NCI-H345 (cell line): ENCODE data around the gene SHC1.

ENCODE experiments used
- DNase-seq: peaks from one replicate; lab custom pipeline; 2025; lab: John Stamatoyannopoulos, UW

SHC1 gene

DNA sequence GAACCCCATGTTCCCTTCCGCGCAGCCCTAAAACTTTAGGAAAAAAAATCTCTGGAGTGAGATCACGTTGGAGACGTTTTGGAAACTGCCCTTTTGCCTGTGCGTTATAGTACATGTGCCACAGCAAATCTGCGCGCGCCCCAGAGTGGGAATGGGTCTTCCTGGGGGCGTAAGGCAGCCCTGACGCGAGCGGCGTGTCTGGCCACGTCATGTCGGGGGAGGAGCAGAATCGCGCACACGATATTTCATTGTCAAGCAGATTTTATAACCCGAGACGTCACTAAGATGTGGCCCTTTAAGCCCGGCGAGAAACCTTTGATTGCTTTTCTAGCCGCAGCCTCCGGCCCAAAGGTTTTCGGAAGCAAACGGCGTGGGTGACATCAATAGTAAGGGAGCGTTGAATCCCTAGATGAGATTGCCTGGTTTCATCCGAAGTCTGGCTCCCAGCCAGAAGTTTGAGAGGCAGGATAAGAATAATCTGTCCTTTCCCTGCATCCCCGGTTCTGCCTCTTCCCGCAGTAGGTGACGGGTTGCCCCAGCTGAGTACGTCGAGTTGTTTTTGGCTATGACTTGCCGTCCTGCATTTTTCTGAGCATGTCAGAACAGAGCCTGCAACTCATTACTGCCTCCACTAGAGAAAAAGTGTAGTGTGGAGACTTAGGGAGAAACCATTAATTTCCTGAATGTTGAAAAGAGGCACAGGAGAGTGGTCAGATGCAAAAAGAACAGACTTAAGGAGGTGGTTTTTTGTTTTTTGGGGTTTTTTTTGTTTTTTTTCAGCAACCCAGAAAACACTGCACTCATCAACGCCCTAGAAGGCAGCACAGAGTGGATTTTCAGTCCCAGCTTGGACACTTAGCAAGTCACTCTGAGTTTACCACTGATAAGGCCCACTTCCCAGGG lies 33.2 kb downstream of the SHC1 start:
- DNase-seq: peak; percentile 99

DNA sequence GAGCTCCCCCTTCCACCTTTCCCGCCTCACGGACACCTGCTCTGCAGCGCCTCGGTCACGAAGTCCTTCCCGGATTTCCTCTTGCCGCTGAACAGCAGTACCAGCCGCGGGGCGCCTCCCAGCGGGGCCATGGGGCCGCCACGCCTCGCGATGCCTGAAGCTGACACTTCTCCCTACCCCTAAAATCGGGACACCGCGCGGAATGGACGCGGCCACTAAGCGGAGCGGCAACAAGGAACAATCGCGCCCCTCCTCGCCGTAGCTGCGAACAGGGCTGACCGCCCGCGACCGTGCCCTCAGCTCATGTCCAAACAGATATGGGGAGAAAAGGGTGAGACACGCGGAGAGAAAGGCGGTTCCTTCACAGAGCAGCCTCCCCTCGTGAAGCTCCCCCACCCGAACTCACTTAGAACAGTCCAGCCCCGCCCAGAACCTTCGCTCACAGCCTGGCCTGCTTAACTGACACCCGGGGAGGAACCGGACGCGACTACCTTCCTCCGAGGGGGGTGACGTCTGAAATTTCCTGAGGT lies 33.9 kb downstream of the SHC1 start, which contains the start of gene PMVK:
PMVK (minus strand) TSS at position 165 of the 530 bp plus-strand sequence; CDS start at position 131, 34 bp downstream.
- peak; percentile 99 for DNase-seq

DNA sequence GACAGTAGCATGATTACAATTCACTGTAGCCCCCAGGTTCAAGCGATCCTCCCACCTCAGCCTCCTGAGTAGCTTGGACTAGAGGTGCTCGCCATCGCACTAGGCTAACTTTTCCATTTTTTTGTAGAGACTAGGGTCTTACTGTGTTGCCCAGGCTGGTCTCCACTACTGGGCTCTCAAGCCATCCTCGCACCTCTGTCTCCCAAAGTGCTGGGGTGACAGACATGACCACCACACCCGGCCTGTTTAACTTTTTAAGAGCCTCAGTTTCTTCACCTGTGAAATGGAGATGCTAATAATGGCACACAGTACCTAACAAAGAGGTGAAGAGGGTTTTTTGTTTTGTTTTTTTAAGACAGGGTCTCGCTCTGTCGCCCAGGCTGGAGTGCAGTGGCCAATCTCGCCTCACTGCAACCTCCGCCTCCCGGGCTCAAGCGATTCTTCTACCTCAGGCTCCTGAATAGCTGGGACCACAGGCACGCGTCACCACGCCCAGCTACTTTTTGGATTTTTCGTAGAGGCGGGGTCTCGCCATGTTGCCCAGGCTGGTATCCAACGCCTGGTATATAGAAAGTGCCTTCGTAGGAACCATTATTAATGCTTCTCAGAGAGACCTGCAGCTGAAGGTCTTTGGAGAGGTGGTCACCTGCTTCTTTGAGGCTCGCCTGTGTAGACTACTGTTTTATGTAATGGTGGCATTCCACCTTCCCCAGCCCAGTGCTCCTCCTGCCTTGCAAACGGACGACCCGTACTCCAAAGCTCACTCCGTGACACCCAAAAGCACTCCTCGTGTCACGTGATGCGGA lies 34.6 kb downstream of the SHC1 start:
- DNase-seq: no peak

DNA sequence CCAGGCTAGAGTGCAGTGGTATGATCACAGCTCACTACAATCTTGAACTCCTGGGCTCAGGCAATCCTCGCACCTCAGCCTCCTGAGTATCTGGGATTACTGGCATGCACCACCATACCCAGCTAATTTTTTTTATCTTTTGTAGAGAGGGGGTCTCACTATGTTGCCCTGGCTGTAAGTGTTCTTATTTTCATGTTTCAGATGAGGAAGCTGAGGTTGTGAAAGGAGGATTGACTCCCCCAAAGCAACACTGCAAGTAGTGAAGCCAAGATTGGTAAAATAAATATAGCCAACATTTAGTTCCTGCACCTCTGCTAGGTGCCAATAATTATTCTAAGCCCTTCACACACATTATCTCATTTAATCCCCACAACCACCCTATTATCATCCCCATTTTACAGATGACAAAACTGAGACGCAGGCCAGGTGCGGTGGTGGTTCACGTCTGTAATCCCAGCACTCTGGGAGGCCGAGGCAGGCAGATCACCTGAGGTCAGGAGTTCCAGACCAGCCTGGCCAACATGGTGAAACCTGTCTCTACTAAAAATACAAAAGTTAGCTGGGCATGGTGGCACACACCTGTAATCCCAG lies 36.1 kb downstream of the SHC1 start:
- no peak for DNase-seq

DNA sequence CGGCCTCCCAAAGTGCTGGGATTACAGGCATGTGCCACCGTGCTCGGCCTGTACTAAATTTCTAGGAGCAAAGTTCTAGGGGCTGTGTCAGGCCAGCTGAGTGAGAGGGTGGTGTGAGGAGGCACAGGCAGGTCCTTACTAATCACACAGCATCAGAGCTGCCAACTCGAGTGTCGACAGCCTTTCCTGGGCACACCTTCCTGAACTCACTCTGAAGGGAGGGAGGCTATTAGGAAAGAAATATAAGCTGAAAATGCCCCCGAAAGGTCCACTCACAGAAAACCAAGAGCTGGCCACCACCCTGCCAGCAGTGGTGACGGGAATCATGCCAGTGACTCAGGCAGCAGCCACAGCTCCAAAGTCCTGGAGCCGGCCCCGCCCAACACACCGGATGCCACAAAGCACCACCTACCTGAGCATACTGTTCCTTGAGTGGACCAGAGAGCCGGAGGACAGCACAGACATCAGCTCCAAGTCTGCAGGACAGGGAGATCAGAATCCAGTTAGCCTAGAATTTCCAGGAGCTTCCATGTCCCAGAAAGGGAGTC lies 38.5 kb downstream of the SHC1 start:
- no peak for DNase-seq

DNA sequence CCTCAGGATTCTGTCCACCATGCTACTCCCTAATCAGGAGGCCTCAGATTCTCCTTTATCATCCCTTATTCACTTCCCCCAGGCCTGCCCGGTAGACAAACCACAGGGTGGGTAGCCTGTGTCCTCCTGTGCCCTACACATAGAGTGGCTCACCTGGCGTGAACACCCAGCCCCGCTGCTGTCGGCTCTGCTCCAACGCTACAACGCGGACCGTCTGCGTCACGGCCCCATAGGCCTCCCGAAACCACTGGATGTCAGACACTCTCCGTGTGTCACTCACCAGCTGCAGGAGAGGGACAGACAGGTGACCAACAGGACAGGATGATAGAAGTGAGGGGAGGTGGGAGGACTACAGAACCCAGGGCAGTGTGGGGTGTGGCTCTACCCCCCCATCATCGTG lies 44.3 kb downstream of the SHC1 start:
- no peak for DNase-seq

DNA sequence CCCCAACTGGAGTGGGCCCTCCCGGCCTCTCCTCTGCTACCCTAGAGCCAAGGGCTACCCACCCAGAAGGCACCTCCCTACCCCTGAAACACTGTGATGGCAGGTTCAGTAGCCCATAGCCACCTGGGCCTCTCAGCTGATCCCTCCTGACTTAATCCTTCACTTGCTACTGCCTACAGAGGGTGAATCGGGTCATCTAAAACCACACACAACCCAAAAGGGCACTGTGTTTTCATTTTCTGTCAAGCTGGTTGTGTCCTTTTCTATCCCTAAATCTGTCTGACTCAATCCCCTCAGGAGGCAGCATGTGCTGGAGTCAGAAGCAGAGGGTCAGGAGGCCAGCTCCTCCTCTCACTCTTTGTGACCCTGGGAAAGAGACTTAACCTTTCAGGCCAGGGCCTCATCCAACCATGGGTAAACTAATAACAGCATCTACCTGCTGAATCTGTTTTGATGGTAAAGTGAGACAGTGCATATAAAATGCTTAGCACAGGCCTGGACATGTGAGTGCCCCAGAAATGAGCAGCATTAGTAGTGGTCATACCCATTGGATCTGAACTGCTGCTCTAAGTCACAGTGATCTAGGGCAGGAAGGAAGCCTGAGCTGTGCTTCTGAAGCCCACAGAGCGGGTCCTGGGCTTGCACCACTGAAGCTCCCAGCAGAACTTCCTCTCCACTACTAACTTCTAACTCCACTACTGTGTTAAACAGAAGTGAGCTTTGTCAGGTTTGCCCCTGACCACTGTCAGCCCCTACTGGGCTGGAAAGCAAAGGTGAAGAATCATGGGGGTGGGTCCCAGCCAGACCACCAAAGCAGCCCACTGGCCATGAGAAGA lies 45.0 kb downstream of the SHC1 start:
- no peak for DNase-seq

DNA sequence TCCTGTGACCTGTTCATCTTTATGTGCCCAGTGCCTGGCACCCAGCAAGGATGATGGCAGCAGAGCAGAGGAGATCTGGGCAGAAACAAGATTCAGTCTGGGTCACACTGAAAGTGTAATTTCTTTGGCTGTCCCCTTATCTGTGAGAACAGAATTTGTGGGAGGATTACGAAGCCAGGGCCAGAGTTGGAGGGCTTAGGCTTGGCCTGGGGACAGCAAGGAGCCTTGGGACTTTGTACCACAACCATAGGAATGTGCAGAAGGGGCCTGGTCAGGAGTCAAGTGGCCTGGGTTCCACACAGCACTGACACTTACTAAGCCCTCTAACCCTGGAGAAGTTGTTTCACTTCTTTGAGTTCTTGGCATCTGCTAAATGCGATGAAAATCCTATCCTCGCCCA lies 46.9 kb downstream of the SHC1 start:
- DNase-seq: no peak

DNA sequence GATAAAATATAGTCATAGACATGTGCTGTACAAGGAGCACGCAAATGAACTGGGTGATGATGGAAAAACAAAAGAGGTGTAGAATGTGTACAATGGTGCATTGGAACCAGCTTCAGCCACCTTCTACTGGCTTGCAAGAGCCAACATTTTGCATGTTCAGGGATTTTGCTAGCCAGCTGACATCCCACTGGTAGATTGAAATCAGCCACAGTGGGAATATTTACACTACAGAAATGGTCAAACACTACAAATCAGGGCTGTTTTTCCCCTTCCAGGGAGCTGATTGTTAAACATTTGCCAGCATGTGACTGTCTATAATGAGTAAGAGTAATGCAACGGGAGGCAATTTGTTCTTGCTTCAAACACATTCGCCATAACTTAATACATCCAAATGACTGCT lies 57.3 kb downstream of the SHC1 start:
- peak; percentile 53 for DNase-seq

DNA sequence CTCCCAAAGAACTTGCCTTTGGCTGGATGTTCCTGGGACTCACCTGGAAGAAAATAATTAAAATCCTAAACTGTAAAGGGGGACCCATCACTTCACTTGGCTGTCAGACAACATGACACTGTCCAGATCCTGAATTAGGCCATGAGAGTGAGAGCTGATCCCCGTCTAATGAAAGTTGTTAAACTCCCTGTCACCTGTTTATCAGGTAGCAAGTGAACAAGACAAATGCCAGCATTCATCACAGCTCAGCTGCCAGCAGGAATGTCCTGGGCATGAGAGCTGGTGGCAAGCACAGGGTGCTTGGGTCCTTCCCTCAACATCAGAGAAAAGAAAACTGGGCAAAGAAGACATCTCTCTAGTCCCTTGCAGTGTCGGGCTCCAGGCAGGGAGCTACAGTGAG lies 57.8 kb downstream of the SHC1 start:
- no peak for DNase-seq
